ENCODE results near the gene RAB3IP.

DNA sequence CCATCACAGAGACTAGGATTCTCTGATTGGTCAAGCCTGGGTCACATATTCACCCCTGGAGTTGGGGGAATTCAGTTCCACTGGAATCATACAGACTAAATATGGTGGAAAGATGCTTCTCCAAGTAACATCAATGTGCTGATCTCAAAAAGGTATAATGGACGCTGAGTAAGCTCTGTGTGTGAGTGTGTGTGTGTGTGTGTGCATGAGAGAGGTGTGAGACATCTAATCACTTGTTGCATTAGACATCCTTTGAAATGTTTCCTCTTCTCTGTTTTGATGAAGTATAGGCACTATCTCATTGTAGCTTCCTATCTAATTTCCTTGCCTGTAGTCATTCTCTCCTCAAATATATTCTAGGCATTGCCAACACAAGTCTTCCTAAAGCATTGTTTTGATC lies 5.0 kb upstream of the RAB3IP start:
- no peak for TF ChIP-seq YY1 (IDR thresholded peaks at IDR 0.05; ENCODE audit: insufficient read depth, insufficient read length)
- no peak for TF ChIP-seq ZNF274 (IDR thresholded peaks at IDR 0.05; ENCODE audit: low read depth, low read length)

All from NT2/D1 (cell line).